Mesenchymal stem cell (in vitro differentiated cells and primary cell): Measurements from ENCODE around the gene LIPG.
A peak's percentile ranks its signal among the peaks of the same experiment; 100 is the strongest.

Experiments
- DNase-seq: peaks from one replicate; pipeline ENCODE4 v3.0.0-alpha.2; 2013
- H2AFZ ChIP-seq: one replicate; pipeline ENCODE4 v1.6.1; 2013; ENCODE audit warnings: low read depth, mild to moderate bottlenecking, control low read depth, inconsistent platforms, low read length, moderate library complexity
- H2AK5ac ChIP-seq: 2 replicates; pipeline ENCODE4 v1.6.1; 2013; ENCODE audit warnings: low read length, moderate library complexity, mild to moderate bottlenecking, inconsistent platforms; ENCODE audit not compliant: severe bottlenecking
- H2BK120ac ChIP-seq: one replicate; pipeline ENCODE4 v1.6.1; 2013; ENCODE audit warnings: low read depth, mild to moderate bottlenecking, inconsistent platforms, low read length, moderate library complexity
- H2BK12ac ChIP-seq, 2 experiments: one replicate each; pipeline ENCODE4 v1.6.1; 2013; ENCODE audit warnings: inconsistent platforms in 2 of 2, low read length in 2 of 2, mild to moderate bottlenecking in 2 of 2, moderate library complexity in 2 of 2, control low read depth in 1 of 2
- H2BK15ac ChIP-seq: one replicate; pipeline ENCODE4 v1.6.1; 2013; ENCODE audit warnings: mild to moderate bottlenecking, low read depth, inconsistent platforms; ENCODE audit not compliant: poor library complexity, severe bottlenecking
- H2BK5ac ChIP-seq: 2 replicates; pipeline ENCODE4 v1.6.1; 2013; ENCODE audit warnings: low read depth, mild to moderate bottlenecking, low read length, control low read depth, inconsistent platforms; ENCODE audit not compliant: poor library complexity, severe bottlenecking
- H3K14ac ChIP-seq, 2 experiments: one replicate each; pipeline ENCODE4 v1.6.1; 2013; ENCODE audit warnings: inconsistent platforms in 2 of 2, low read length in 2 of 2, control low read depth in 1 of 2, mild to moderate bottlenecking in 1 of 2, moderate library complexity in 1 of 2
- H3K18ac ChIP-seq, 2 experiments: one replicate each; pipeline ENCODE4 v1.6.1; 2013; ENCODE audit warnings: inconsistent platforms in 2 of 2, low read length in 2 of 2, control low read depth in 1 of 2, low read depth in 1 of 2, mild to moderate bottlenecking in 1 of 2
- H3K23ac ChIP-seq, 2 experiments: one replicate each; pipeline ENCODE4 v1.6.1; 2013; ENCODE audit warnings: inconsistent platforms in 2 of 2, low read length in 2 of 2, mild to moderate bottlenecking in 2 of 2, moderate library complexity in 2 of 2, control low read depth in 1 of 2
- H3K27ac ChIP-seq: 2 replicates; pipeline ENCODE4 v1.5.1; 2013; ENCODE audit warnings: mild to moderate bottlenecking, moderate library complexity, low read length, control low read depth, inconsistent platforms; ENCODE audit not compliant: poor library complexity, severe bottlenecking
- H3K27me3 ChIP-seq, 2 experiments: 2 replicates each; pipeline versions ENCODE4 v1.6.1 to v1.7.0; 2013; ENCODE audit warnings: low read length in 2 of 2, mild to moderate bottlenecking in 2 of 2, moderate library complexity in 2 of 2, control low read depth in 1 of 2, inconsistent platforms in 1 of 2; ENCODE audit not compliant: control insufficient read depth in 1 of 2, insufficient read depth in 1 of 2
- H3K36me3 ChIP-seq, 2 experiments: 2 replicates each; pipeline versions ENCODE4 v1.6.1 to v1.7.0; 2013; ENCODE audit warnings: low read length in 2 of 2, control low read depth in 1 of 2, inconsistent platforms in 1 of 2, low read depth in 1 of 2, mild to moderate bottlenecking in 1 of 2; ENCODE audit not compliant: insufficient read depth in 2 of 2, control insufficient read depth in 1 of 2
- H3K4ac ChIP-seq, 2 experiments: one replicate each; pipeline ENCODE4 v1.6.1; 2013; ENCODE audit warnings: inconsistent platforms in 2 of 2, low read length in 2 of 2, mild to moderate bottlenecking in 2 of 2, moderate library complexity in 2 of 2, control low read depth in 1 of 2, low read depth in 1 of 2
- H3K4me1 ChIP-seq: 2 replicates; pipeline ENCODE4 v1.6.1; 2013; ENCODE audit warnings: low read depth, low read length, control low read depth; ENCODE audit not compliant: control insufficient read depth, insufficient read depth
- H3K4me2 ChIP-seq: 2 replicates; pipeline ENCODE4 v1.6.1; 2013; ENCODE audit warnings: low read length, mild to moderate bottlenecking, inconsistent platforms; ENCODE audit not compliant: poor library complexity, severe bottlenecking
- H3K4me3 ChIP-seq, 2 experiments: 2 replicates each; pipeline versions ENCODE4 v1.5.1 to v1.7.0; 2013; ENCODE audit warnings: low read length in 2 of 2, mild to moderate bottlenecking in 2 of 2, control low read depth in 1 of 2, low read depth in 1 of 2; ENCODE audit not compliant: insufficient read depth in 1 of 2
- H3K79me1 ChIP-seq: replicated peaks from 2 replicates; pipeline ENCODE4 v1.6.1; 2013; ENCODE audit warnings: mild to moderate bottlenecking, control low read depth, low read length, inconsistent platforms; ENCODE audit not compliant: poor library complexity, severe bottlenecking
- H3K9ac ChIP-seq: 2 replicates; pipeline ENCODE4 v1.7.0; 2013; ENCODE audit warnings: mild to moderate bottlenecking, low read length, moderate library complexity
- H3K9me3 ChIP-seq: 2 replicates; pipeline ENCODE4 v1.7.0; 2013; ENCODE audit warnings: mild to moderate bottlenecking, low read length; ENCODE audit not compliant: control insufficient read depth
- H4K8ac ChIP-seq: one replicate; pipeline ENCODE4 v1.6.1; 2013; ENCODE audit warnings: inconsistent platforms, mild to moderate bottlenecking, low read length, moderate library complexity
- H4K91ac ChIP-seq: one replicate; pipeline ENCODE4 v1.6.1; 2013; ENCODE audit warnings: mild to moderate bottlenecking, low read length, inconsistent platforms
- WGBS: methylation state at CpG from one replicate; pipeline ENCODE4 v1.1.7; 2013; ENCODE audit warnings: mixed read lengths; 5-methylcytosine and 5-hydroxymethylcytosine counted together

Gene LIPG

GRCh38 chr18:49621717-49622351 lies 60.0 kb downstream of the LIPG start:
- H2BK15ac ChIP-seq: no peak overlapping the region
- H2AK5ac ChIP-seq: no peak overlapping the region

GRCh38 chr18:49623571-49623970 lies 61.7 kb downstream of the LIPG start:
- WGBS: 95% methylated on average over 6 of the region's 6 CpGs
- no peak for DNase-seq
- no peak overlapping the region for H3K14ac ChIP-seq

More at GRCh38 chr18:49621717-49622351, 60.0 kb downstream of the LIPG start:
- H2BK5ac ChIP-seq: no peak overlapping the region
- DNase-seq: no peak
- no peak overlapping the region for H2BK12ac ChIP-seq
- H4K8ac ChIP-seq: no peak overlapping the region
- H3K9ac ChIP-seq: no peak overlapping the region
- no peaks in the 10 kb centered on the region for H3K9me3 ChIP-seq
- no peak overlapping the region for H3K14ac ChIP-seq
- no peak overlapping the region for H3K27ac ChIP-seq
- H2BK120ac ChIP-seq: no peak overlapping the region
- H3K27me3 ChIP-seq: peaks cover 0 to 5% of the 10 kb centered on the region in 2 experiments
- WGBS: 77% methylated on average over 9 of the region's 12 CpGs
- H3K4me3 ChIP-seq: no peak overlapping the region
- H3K4me1 ChIP-seq: peaks cover 18% of the 10 kb centered on the region
- no peaks in the 10 kb centered on the region for H3K36me3 ChIP-seq
- peak overlapping the region in 1 of 2 experiments; percentile 34 for H3K23ac ChIP-seq
- no peak overlapping the region for H2AFZ ChIP-seq
- no peak overlapping the region for H3K18ac ChIP-seq
- no peak overlapping the region for H3K4me2 ChIP-seq
- no peak overlapping the region for H4K91ac ChIP-seq
- no peaks in the 10 kb centered on the region for H3K79me1 ChIP-seq
- no peak overlapping the region for H3K4ac ChIP-seq

GRCh38 chr18:49625021-49625691 lies 63.3 kb downstream of the LIPG start:
- Histone ChIP-seq H3K79me1 (no peaks in the 10 kb centered on the region), H3K27me3 (peaks cover 0 to 5% of the 10 kb centered on the region in 2 experiments), H3K23ac (no peak overlapping the region), H2BK120ac (no peak overlapping the region), H3K18ac (no peak overlapping the region), H3K4me2 (no peak overlapping the region), H2BK5ac (no peak overlapping the region), H3K36me3 (no peaks in the 10 kb centered on the region), H4K91ac (no peak overlapping the region), H2AFZ (no peak overlapping the region), H2BK12ac (no peak overlapping the region), H2AK5ac (no peak overlapping the region), H3K27ac (no peak overlapping the region), H3K14ac (no peak overlapping the region), H2BK15ac (no peak overlapping the region), H4K8ac (peak overlapping the region; percentile 14), H3K4me1 (peaks cover 15% of the 10 kb centered on the region), H3K4me3 (no peak overlapping the region), H3K9me3 (no peaks in the 10 kb centered on the region), H3K4ac (no peak overlapping the region), H3K9ac (no peak overlapping the region)
- peak; percentile 66 for DNase-seq
- WGBS: 49% methylated on average over 6 of the region's 9 CpGs

More at GRCh38 chr18:49623571-49623970, 61.7 kb downstream of the LIPG start:
- H2BK5ac ChIP-seq: no peak overlapping the region
- H3K4me2 ChIP-seq: no peak overlapping the region
- no peak overlapping the region for H3K23ac ChIP-seq
- H3K4ac ChIP-seq: no peak overlapping the region
- no peaks in the 10 kb centered on the region for H3K9me3 ChIP-seq
- H3K4me1 ChIP-seq: peaks cover 20% of the 10 kb centered on the region
- no peak overlapping the region for H3K4me3 ChIP-seq
- H4K91ac ChIP-seq: no peak overlapping the region
- H3K79me1 ChIP-seq: no peaks in the 10 kb centered on the region
- H3K27me3 ChIP-seq: peaks cover 0 to 5% of the 10 kb centered on the region in 2 experiments
- no peaks in the 10 kb centered on the region for H3K36me3 ChIP-seq
- no peak overlapping the region for H2BK120ac ChIP-seq
- H3K9ac ChIP-seq: no peak overlapping the region
- H2BK15ac ChIP-seq: no peak overlapping the region
- no peak overlapping the region for H2AFZ ChIP-seq
- no peak overlapping the region for H4K8ac ChIP-seq
- H3K27ac ChIP-seq: no peak overlapping the region
- no peak overlapping the region for H3K18ac ChIP-seq
- H2BK12ac ChIP-seq: no peak overlapping the region
- no peak overlapping the region for H2AK5ac ChIP-seq

GRCh38 chr18:49626842-49627467 lies 65.1 kb downstream of the LIPG start:
- no peak for DNase-seq
- H2BK12ac ChIP-seq: no peak overlapping the region
- H3K18ac ChIP-seq: no peak overlapping the region
- H4K91ac ChIP-seq: no peak overlapping the region
- H3K27me3 ChIP-seq: peaks cover 0 to 4% of the 10 kb centered on the region in 2 experiments
- H2BK5ac ChIP-seq: no peak overlapping the region
- no peaks in the 10 kb centered on the region for H3K36me3 ChIP-seq
- H2BK15ac ChIP-seq: no peak overlapping the region
- no peak overlapping the region for H3K9ac ChIP-seq
- H3K4ac ChIP-seq: no peak overlapping the region
- no peak overlapping the region for H2BK120ac ChIP-seq
- H3K79me1 ChIP-seq: no peaks in the 10 kb centered on the region
- peaks cover 15% of the 10 kb centered on the region for H3K4me1 ChIP-seq
- whole genome bisulfite sequencing: 88% methylated on average over 7 of the region's 8 CpGs
- H3K27ac ChIP-seq: no peak overlapping the region
- no peak overlapping the region for H2AFZ ChIP-seq
- no peak overlapping the region for H3K4me2 ChIP-seq
- H3K14ac ChIP-seq: peak overlapping the region in 1 of 2 experiments; percentile 2
- no peak overlapping the region for H2AK5ac ChIP-seq
- no peak overlapping the region for H4K8ac ChIP-seq
- no peak overlapping the region for H3K23ac ChIP-seq
- no peak overlapping the region for H3K4me3 ChIP-seq
- no peaks in the 10 kb centered on the region for H3K9me3 ChIP-seq
